Activated T-cell treated with anti-CD3 and anti-CD28 coated beads for 1 hour (primary cell): ENCODE results near the gene TSPO.
"Not testable (repeated sequence)": the region's sequence is repeated elsewhere in the genome, so short reads cannot be mapped to it uniquely, and the experiment has no call there.

ENCODE experiments used
- DNase-seq: peaks from one replicate; pipeline ENCODE4 v3.0.0-alpha.2; 2020; ENCODE audit warnings: low read depth

The TSPO gene

GRCh38 chr22:43151251-43152002 is at the start of gene TSPO:
TSS of gene TSPO (plus strand) at chr22:43151559. CDS start at chr22:43159239, 7,680 bp downstream.
- peak; percentile 56 for DNase-seq

GRCh38 chr22:43104056-43104625 is 47.2 kb upstream of the TSPO start:
- DNase-seq: not testable (repeated sequence)

GRCh38 chr22:43104950-43105349 is 46.4 kb upstream of the TSPO start:
- not testable (repeated sequence) for DNase-seq

- DNase-seq: no peak
Observed at GRCh38 chr22:43106302-43106701, 45.1 kb upstream of the TSPO start.

- DNase-seq: no peak
Observed at GRCh38 chr22:43109511-43109910, 41.8 kb upstream of the TSPO start.

- no peak for DNase-seq
Observed at GRCh38 chr22:43109921-43110443, 41.4 kb upstream of the TSPO start.

- DNase-seq: peak; percentile 35
Observed at GRCh38 chr22:43110444-43110926, 40.9 kb upstream of the TSPO start, which contains the start of gene BIK. TSS of gene BIK (plus strand) at chr22:43110750. CDS start at chr22:43124023, 13,273 bp downstream.

GRCh38 chr22:43110927-43111623 is 40.3 kb upstream of the TSPO start:
- DNase-seq: peak; percentile 38

GRCh38 chr22:43113526-43114251 is 37.7 kb upstream of the TSPO start:
- DNase-seq: no peak

- DNase-seq: no peak
Observed at GRCh38 chr22:43114958-43115357, 36.4 kb upstream of the TSPO start.

GRCh38 chr22:43116932-43117331 is 34.4 kb upstream of the TSPO start:
- DNase-seq: no peak

GRCh38 chr22:43118024-43118849 is 33.1 kb upstream of the TSPO start:
- DNase-seq: no peak

- DNase-seq: no peak
Observed at GRCh38 chr22:43118953-43119458, 32.4 kb upstream of the TSPO start.

GRCh38 chr22:43126501-43127165 is 24.7 kb upstream of the TSPO start:
- no peak for DNase-seq

- DNase-seq: no peak
Observed at GRCh38 chr22:43127166-43127908, 24.0 kb upstream of the TSPO start.

GRCh38 chr22:43128116-43128515 is 23.2 kb upstream of the TSPO start:
- DNase-seq: no peak

GRCh38 chr22:43128928-43129424 is 22.4 kb upstream of the TSPO start:
- DNase-seq: no peak

- no peak for DNase-seq
Observed at GRCh38 chr22:43129426-43130425, 21.6 kb upstream of the TSPO start.
